Activated CD4-positive, alpha-beta T cell treated with anti-CD3 and anti-CD28 coated beads for 24 hours (primary cell): Measurements from ENCODE around the gene NOC4L.

Experiments used
- DNase-seq, 2 donors: peaks; one replicate each; pipeline ENCODE4 v3.0.0-alpha.2; 2020; ENCODE audit warnings: low read depth in 2 of 2

Gene NOC4L

GRCh38 chr12:132197581-132198354 lies 53.5 kb downstream of the NOC4L start:
- DNase-seq: no peak

GRCh38 chr12:132199101-132199500 lies 54.8 kb downstream of the NOC4L start:
- no peak for DNase-seq

GRCh38 chr12:132199526-132200319 lies 55.5 kb downstream of the NOC4L start:
- no peak for DNase-seq

- no peak for DNase-seq
Observed at GRCh38 chr12:132200800-132201199, 56.5 kb downstream of the NOC4L start.

GRCh38 chr12:132201391-132202120 lies 57.3 kb downstream of the NOC4L start:
- no peak for DNase-seq
